CD14-positive monocyte (primary cell): ENCODE results near the gene EPHA4. TPM values are rescaled to one million over a fixed set of nuclear protein-coding genes. Genes with fewer than 3 reads are reported as not detected.

ENCODE experiments used
- DNase-seq, 3 donors: peaks; one replicate each; pipeline ENCODE4 v3.0.0-alpha.2; 2011 to 2022
- H2AFZ ChIP-seq: 2 replicates; pipeline ENCODE4 v1.6.0; 2012; ENCODE audit warnings: mild to moderate bottlenecking, low read depth, low read length, inconsistent platforms; ENCODE audit not compliant: insufficient read depth, poor library complexity, severe bottlenecking
- H3K27ac ChIP-seq, 2 donors: 1 replicate in 1 of 2; 2 replicates in 1 of 2; pipeline ENCODE4 v1.5.1; 2012 to 2013; ENCODE audit warnings: low read length in 2 of 2, control low read depth in 1 of 2, inconsistent platforms in 1 of 2, low read depth in 1 of 2, mild to moderate bottlenecking in 1 of 2
- H3K27me3 ChIP-seq, 2 donors: one replicate each; pipeline versions ENCODE4 v1.6.0 to v1.6.1; 2011 to 2013; ENCODE audit warnings: low read length in 2 of 2; ENCODE audit not compliant: control insufficient read depth in 2 of 2, insufficient read depth in 2 of 2
- H3K36me3 ChIP-seq, 2 donors: replicated peaks in 1 of 2; 1 replicate in 1 of 2; 2 replicates in 1 of 2; pipeline versions ENCODE4 v1.5.1 to v1.6.1; 2012 to 2013; ENCODE audit warnings: low read length in 2 of 2, control low read depth in 1 of 2, inconsistent platforms in 1 of 2, mild to moderate bottlenecking in 1 of 2; ENCODE audit not compliant: insufficient read depth in 2 of 2, control insufficient read depth in 1 of 2
- H3K4me1 ChIP-seq, 2 donors: 1 replicate in 1 of 2; 2 replicates in 1 of 2; pipeline versions ENCODE4 v1.5.1 to v1.6.1; 2012 to 2013; ENCODE audit warnings: low read length in 2 of 2, control low read depth in 1 of 2, inconsistent platforms in 1 of 2, mild to moderate bottlenecking in 1 of 2, moderate library complexity in 1 of 2; ENCODE audit not compliant: insufficient read depth in 2 of 2, control insufficient read depth in 1 of 2
- H3K4me2 ChIP-seq: replicated peaks from 2 replicates; pipeline ENCODE3; 2012; ENCODE audit warnings: low read length, moderate library complexity, mild to moderate bottlenecking; ENCODE audit not compliant: poor library complexity, severe bottlenecking; ENCODE audit errors: extremely low read depth
- H3K4me3 ChIP-seq, 3 experiments: fragments of 200-600 bp in 1 of 3; sonication (generic) in 1 of 3; replicated peaks in 1 of 3; 1 replicate in 2 of 3; 2 replicates in 1 of 3; pipeline ENCODE4 v1.5.1; 2011 to 2013; ENCODE audit warnings: low read length in 3 of 3, mild to moderate bottlenecking in 3 of 3, control low read depth in 2 of 3, low read depth in 2 of 3, inconsistent platforms in 1 of 3, moderate library complexity in 1 of 3
- H3K79me2 ChIP-seq: 2 replicates; pipeline ENCODE4 v1.6.0; 2012; ENCODE audit warnings: mild to moderate bottlenecking, control low read depth, inconsistent platforms, low read length, moderate library complexity; ENCODE audit not compliant: insufficient read depth
- H3K9ac ChIP-seq: 2 replicates; pipeline ENCODE4 v1.6.0; 2017; ENCODE audit warnings: low read length, mild to moderate bottlenecking; ENCODE audit not compliant: insufficient read depth, poor library complexity, severe bottlenecking
- H3K9me3 ChIP-seq, 2 donors: replicated peaks in 1 of 2; 1 replicate in 1 of 2; 2 replicates in 1 of 2; pipeline versions ENCODE4 v1.5.1 to v1.6.1; 2012 to 2013; ENCODE audit warnings: low read length in 2 of 2, control low read depth in 1 of 2; ENCODE audit not compliant: control insufficient read depth in 1 of 2, insufficient read depth in 1 of 2
- H4K20me1 ChIP-seq: 2 replicates; pipeline ENCODE4 v1.6.0; 2012; ENCODE audit warnings: mild to moderate bottlenecking, low read length, control low read depth, moderate library complexity; ENCODE audit not compliant: insufficient read depth
- H3K27ac Mint-ChIP-seq, 7 donors: one replicate each; pipeline ENCODE4 v1.8.0; 2020; ENCODE audit warnings: mild to moderate bottlenecking in 7 of 7, mixed read lengths in 7 of 7, moderate library complexity in 6 of 7, inconsistent platforms in 2 of 7
- H3K27me3 Mint-ChIP-seq, 3 donors: one replicate each; pipeline ENCODE4 v1.8.0; 2021 to 2022; ENCODE audit warnings: low read depth in 3 of 3, mild to moderate bottlenecking in 3 of 3, mixed read lengths in 3 of 3, moderate library complexity in 3 of 3, inconsistent platforms in 1 of 3
- H3K36me3 Mint-ChIP-seq, 2 donors: one replicate each; pipeline ENCODE4 v1.8.0; 2020; ENCODE audit warnings: mixed read lengths in 2 of 2, inconsistent platforms in 1 of 2, mild to moderate bottlenecking in 1 of 2
- H3K4me1 Mint-ChIP-seq: one replicate; pipeline ENCODE4 v1.8.0; 2020; ENCODE audit warnings: mild to moderate bottlenecking, mixed read lengths
- H3K4me3 Mint-ChIP-seq, 2 donors: one replicate each; pipeline ENCODE4 v1.8.0; 2020; ENCODE audit warnings: mild to moderate bottlenecking in 2 of 2, mixed read lengths in 2 of 2, moderate library complexity in 1 of 2
- H3K9me3 Mint-ChIP-seq, 7 donors: one replicate each; pipeline ENCODE4 v1.8.0; 2020 to 2022; ENCODE audit warnings: mixed read lengths in 7 of 7, mild to moderate bottlenecking in 6 of 7, moderate library complexity in 6 of 7, inconsistent platforms in 2 of 7
- CTCF ChIP-seq: fragments of 200-600 bp; IDR thresholded peaks from one replicate; pipeline ENCODE4 v1.8.0; 2022; ENCODE audit warnings: antibody characterized with exemption, mild to moderate bottlenecking
- WGBS: methylation state at CpG from one replicate; pipeline ENCODE4 v1.1.5; 2013; ENCODE audit warnings: missing lambda C conversion rate; ENCODE audit not compliant: insufficient coverage; 5-methylcytosine and 5-hydroxymethylcytosine counted together
- intact Hi-C, 2 donors: fragments of 100-400 bp; cut with micrococcal nuclease; formaldehyde crosslinking; loops; one replicate each; pipeline versions ENCODE4 v1.15.0 to v1.15.1; 2023
- polyA plus RNA-seq, 3 donors: library from polyadenylated mRNA; depleted of rRNA in 1 of 3; unstranded in 2 of 3; stranded (reverse) in 1 of 3; fragments of 300-500 nt in 2 of 3; fragments of >200 nt in 1 of 3; fragmentation: Illumina TruSeq in 2 of 3; gene quantifications; 1 replicate in 2 of 3; 2 replicates in 1 of 3; pipeline ENCODE4 v1.2.3, GENCODE V29; 2012 to 2021

The EPHA4 gene
- polyA plus RNA-seq, 3 donors: 0.15 to 0.31 TPM; not detected in 1

DNA sequence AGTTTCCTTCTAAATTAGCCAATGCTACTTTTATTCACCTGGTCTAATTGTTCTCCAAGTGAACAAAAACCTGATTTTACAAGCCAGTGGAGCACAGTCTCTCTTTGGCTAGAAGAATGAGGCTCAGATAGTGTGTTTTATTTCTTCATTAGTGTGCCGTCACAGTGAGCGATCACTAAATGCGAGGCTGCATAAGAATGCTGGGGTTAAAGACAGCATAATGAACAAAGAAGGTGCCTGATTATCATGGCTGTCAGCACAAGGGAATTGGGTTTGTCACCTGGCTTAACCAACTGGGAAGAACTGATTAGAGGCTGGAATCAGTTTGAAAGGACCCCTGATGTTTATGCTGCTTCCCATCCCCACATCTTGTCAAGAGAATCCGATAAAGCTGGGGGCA, 76.4 kb downstream of the EPHA4 start:
- no peak overlapping the region for H3K4me3 ChIP-seq
- H3K9ac ChIP-seq: no peak overlapping the region
- no peak overlapping the region for H3K4me2 ChIP-seq
- no peaks in the 10 kb centered on the region for H3K27me3 ChIP-seq
- H3K9me3 ChIP-seq: no peaks in the 10 kb centered on the region
- Mint-ChIP-seq H3K27ac (no peak overlapping the region), H3K4me1 (no peaks in the 10 kb centered on the region), H3K36me3 (no peaks in the 10 kb centered on the region), H3K27me3 (peaks cover 0 to 4% (median 3%) of the 10 kb centered on the region in 3 donors), H3K4me3 (no peak overlapping the region), H3K9me3 (peaks cover 0 to 1% (median 0%) of the 10 kb centered on the region in 7 donors)
- DNase-seq: no peak
- H3K27ac ChIP-seq: no peak overlapping the region
- H3K4me1 ChIP-seq: no peaks in the 10 kb centered on the region
- TF ChIP-seq CTCF: no peak
- H4K20me1 ChIP-seq: no peaks in the 10 kb centered on the region
- no peaks in the 10 kb centered on the region for H3K36me3 ChIP-seq
- H2AFZ ChIP-seq: no peak overlapping the region
- H3K79me2 ChIP-seq: no peaks in the 10 kb centered on the region
- 100% methylated on average over 3 of the region's 4 CpGs for WGBS
- intact Hi-C loops: no loop called here

- no peak overlapping the region for H3K27ac Mint-ChIP-seq
- H2AFZ ChIP-seq: no peak overlapping the region
These were observed 77.5 kb downstream of the EPHA4 start for GRCh38 chr2:221494556-221494955.

More at GRCh38 chr2:221494556-221494955, 77.5 kb downstream of the EPHA4 start:
- Mint-ChIP-seq H3K4me3 (no peak overlapping the region), H3K4me1 (no peaks in the 10 kb centered on the region), H3K36me3 (no peaks in the 10 kb centered on the region), H3K27me3 (peaks cover 0 to 5% (median 3%) of the 10 kb centered on the region in 3 donors), H3K9me3 (peaks cover 0 to 1% (median 0%) of the 10 kb centered on the region in 7 donors)
- H3K4me3 ChIP-seq: no peak overlapping the region
- intact Hi-C loops: no loop called here
- no peaks in the 10 kb centered on the region for H3K36me3 ChIP-seq
- H3K27me3 ChIP-seq: no peaks in the 10 kb centered on the region
- no peak overlapping the region for H3K4me2 ChIP-seq
- no peaks in the 10 kb centered on the region for H3K4me1 ChIP-seq
- H3K79me2 ChIP-seq: no peaks in the 10 kb centered on the region
- DNase-seq: no peak
- no peaks in the 10 kb centered on the region for H4K20me1 ChIP-seq
- WGBS: no CpG with 5 or more reads among the region's 3 CpGs
- H3K9ac ChIP-seq: no peak overlapping the region
- no peak for TF ChIP-seq CTCF
- no peak overlapping the region for H3K27ac ChIP-seq
- no peaks in the 10 kb centered on the region for H3K9me3 ChIP-seq
